COR-L47 (cell line): ENCODE data around the gene SUCO.
"Not testable (repeated sequence)": the region's sequence is repeated elsewhere in the genome, so short reads cannot be mapped to it uniquely, and the experiment has no call there.

Source experiments
- DNase-seq: peaks from one replicate; lab custom pipeline; 2025; lab: John Stamatoyannopoulos, UW

SUCO gene

DNA sequence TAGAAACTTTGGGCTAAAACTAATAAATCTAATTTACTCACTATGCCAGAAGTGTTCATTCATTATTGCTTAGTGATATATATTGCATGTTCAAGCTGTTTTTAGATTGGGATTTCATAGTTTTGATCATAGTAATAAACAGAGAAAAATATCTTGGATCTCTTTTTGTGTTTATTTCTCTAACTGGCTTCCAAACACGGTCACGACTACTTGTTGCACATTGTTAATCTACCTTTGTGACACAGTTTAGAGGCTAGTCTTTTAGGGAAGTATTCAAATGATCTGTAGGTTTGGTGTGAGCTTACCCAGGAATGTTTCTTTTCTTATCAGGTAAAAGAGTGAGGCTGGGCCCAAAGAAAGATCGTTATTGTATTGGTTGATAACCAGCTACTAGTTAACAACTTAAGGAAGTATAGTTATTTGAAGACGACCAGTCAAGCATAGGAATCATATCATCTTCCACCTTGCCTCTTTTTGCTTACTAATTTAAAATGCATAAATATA is 75.2 kb downstream of the SUCO start:
- no peak for DNase-seq

DNA sequence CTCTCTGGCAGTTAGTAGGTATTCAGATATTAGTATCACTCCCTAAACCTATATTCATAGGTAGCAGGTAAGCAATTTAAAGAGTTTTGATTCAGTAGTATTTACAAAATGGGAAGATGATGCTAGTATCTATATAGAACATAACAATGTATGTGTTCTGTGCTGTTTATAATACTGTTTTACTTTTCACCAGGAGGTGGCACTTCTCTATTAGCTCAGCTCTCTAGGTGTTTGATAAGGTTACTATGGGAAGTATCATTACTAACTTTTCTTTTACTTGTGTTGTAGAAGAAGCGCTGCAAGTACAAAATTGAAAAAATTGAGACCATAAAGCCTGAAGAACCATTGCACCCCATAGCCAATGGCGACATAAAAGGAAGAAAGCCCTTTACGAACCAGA is 76.6 kb downstream of the SUCO start:
- no peak for DNase-seq

DNA sequence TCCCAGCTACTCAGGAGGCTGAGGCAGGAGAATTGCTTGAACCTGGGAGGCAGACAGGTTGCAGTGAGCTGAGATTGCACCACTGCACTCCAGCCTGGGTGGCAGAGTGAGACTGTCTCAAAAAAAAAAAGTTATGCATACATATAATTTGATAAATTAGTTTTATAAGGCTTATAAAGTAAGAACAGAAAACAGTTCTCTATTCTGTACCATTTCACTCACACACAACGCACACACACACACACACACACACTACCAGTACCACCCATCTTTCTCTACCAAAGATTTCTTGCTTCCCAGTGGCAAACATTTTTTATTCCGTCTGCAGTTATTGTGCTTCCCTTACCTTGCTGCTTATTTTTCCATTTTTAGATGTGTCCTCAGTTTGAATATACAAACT is 79.5 kb downstream of the SUCO start:
- no peak for DNase-seq

DNA sequence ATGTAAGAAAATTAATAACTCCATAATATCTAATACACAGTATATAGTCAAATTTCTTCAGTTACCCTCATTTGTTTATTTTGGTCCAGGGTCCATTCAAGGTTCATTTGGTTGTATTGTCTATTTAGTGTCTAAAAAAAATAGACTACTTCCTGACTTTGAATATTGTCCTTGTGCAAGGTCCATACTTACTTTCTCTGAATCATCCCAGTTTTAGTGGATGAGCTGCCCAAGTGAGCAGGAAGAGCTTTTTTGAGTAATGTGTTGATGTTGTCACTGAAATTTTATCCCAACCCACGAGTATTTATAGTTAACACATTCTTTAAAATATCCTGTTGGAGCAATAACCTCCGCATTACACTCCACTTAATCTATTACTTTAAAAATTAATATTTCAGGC is 80.3 kb downstream of the SUCO start:
- no peak for DNase-seq

DNA sequence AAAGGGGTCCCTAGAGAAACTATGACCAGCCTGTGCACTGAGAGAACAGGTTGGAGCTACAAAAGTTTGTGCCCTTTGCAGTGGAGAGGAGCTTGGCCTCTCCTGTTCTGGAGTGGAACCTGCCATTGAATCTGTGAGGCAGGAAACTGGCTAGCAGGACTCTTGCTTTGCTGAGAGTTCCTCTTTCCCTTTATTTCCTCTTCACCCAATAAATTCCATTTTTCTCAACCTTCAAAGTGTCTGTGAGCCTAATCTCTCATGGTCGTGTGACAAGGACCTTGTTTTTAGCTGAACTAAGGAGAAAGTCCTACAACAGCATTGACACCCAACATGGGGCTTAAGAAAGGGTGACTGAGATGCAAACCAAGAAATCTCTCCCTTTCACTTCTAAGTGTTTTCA is 83.2 kb downstream of the SUCO start:
- DNase-seq, result no peak

DNA sequence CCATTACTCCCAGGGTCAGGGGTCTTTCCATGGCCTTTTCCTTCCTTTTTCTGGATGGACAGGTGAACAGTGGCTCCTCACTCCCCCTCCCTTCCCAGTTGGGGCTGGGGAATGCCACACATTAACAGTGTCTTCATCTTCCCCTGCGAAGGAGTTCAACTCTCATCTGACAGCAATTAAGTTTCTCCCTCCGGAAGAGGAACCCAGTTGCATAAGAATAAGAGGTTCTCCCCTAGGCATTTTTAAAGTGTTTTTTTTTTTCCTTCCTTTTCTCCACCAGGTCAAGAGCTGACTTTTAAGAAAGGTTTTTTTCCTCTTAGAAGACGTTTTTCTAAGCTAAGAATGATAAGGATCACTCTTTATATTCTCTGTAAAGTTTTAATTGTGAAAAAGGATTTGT is 83.7 kb downstream of the SUCO start:
- DNase-seq, result no peak

DNA sequence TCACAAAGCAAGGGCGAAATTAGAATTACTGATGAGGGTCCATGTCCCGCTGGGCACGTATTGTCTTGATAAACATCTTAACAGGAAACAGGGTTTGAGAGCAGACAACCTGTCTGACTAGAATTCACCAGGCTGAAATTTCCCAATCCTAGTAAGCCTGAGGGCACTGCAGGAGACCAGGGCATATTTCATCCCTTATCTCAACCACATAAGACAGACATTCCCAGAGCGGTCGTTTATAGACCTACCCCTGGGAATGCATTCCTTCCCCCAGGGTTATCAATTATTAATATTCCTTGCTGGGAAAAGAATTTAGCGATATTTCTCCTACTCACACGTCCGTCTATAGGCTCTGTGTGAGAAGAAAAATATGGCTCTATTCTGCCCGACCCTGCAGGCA is 87.7 kb downstream of the SUCO start:
- not testable (repeated sequence) for DNase-seq

DNA sequence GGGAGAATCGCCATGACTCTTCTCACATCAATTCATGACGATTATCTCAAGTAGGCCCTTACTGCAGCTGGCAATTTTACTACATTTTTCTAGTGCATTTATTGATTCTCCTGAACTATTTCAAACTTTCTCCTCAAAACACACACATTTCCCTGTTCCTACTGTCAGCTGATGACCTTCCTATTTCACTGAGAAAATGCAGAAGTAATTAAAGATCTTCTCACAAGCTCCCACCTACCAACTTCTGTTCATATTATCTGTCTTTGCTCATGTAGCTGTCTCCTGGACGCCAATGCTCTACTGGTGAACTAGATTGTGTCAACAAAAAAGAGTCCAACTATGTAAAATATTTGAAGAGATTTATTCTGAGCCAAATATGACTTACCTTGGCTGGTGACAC is 89.6 kb downstream of the SUCO start:
- DNase-seq, result no peak

DNA sequence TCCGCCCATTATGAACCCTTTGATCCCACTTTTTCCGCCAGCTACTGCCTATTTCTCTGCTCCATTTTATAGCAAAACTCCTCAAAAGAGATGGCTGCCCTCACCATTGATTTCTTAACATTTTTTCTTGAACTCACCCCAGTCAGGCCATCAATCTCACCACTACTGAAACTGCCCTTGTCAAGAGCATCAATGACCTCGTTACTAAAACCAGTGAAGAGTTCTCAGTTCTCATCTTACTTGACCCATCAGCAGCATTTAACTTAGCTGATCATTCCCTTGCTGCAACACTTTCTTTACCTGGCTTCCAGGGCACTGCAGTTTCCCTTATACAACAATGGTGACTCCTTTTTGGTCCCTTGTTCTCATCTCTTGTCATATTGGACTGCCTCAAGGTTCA is 90.8 kb downstream of the SUCO start:
- no peak for DNase-seq

DNA sequence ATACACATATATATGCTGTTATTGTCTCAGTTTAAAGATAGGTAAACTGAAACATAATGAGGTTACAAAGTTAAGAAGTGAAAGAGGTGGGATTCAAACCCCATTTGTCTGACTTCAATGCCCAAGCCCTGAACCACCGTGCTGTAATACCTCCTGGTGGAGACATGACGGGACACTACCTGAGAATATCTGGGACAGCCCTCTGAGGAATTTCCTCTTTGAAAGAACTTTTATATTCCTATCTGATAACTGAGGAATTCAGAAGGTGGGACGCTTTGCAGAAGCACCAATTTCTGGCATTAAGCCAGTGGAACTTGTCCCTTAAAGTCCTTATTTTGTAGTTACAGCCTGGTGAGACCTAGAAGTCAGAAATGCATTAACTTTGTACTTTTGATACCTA is 93.9 kb downstream of the SUCO start:
- DNase-seq, result no peak

DNA sequence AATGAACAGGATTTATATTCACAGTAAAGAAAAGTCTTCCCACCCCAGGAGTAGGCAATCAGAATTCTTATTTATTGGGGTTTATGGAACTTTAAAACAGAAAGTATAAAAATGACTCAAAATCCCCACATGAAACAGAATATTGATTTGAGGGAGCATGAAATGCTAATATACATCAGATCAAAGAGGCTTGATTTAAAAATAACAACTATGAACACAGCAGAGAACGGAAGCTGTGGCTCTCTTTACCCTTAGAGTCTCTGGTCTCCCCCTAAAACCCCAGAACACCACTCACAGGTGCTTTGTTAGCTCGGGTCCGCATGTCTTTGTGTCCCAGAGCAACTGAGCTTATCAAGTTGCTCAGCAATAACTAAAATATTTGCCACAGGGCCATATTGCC is 94.8 kb downstream of the SUCO start:
- DNase-seq, result no peak

DNA sequence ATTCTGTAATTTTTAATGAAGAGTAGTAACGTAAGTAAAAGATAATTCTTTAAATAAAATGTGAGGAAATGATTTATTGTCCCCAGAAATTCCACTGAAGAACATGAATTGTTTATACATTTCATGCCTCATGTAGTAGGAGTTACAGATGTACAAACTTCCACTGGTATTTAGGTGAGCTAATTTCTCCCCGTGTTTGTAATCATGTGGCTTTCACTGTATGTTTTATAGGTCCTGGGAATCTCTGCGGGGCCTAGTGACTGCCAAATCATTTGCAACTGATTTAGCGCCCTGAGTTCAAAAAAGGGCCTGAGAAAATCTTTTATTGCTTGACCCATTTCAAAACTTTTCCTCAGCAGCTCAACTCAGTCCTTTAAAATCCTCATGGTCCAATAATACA is 95.5 kb downstream of the SUCO start:
- DNase-seq, result no peak

DNA sequence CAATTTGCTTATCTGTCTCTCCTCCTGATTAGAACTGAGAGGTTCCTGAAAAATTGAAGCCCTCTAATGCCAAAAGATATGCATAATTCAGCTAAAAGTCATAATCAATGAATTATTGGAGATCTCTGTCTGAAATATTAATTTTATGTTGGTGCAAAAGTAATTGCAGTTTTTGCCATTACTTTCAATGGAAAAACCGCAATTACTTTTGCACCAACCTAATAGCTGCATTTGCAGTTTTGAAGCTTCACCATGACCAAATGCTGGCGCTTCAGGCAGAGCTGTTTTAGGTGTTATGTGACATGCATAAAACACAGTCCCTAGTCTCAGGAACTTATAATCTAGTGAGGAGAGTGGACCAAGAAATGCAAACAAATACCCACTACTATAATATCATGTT is 96.2 kb downstream of the SUCO start:
- DNase-seq, result no peak

DNA sequence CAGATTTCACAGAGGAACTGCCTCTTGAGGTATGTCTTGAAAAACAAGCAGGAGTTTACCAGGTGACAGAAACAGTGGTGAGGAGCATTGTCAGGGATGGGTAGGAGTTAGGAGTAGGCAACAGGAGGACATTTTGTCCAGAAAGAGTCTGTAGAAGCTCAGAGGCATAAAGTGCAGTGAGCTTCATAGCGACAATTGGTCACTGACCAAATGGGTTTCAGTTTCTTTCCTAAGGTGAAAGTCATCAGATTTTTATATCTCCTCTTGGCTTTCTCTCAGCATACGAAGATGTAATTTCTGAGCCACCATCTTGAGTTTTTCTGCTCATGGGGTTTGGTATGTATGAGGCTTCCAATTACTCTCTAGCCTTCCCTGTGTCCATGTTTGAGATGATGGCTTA is 96.7 kb downstream of the SUCO start:
- DNase-seq, result no peak

DNA sequence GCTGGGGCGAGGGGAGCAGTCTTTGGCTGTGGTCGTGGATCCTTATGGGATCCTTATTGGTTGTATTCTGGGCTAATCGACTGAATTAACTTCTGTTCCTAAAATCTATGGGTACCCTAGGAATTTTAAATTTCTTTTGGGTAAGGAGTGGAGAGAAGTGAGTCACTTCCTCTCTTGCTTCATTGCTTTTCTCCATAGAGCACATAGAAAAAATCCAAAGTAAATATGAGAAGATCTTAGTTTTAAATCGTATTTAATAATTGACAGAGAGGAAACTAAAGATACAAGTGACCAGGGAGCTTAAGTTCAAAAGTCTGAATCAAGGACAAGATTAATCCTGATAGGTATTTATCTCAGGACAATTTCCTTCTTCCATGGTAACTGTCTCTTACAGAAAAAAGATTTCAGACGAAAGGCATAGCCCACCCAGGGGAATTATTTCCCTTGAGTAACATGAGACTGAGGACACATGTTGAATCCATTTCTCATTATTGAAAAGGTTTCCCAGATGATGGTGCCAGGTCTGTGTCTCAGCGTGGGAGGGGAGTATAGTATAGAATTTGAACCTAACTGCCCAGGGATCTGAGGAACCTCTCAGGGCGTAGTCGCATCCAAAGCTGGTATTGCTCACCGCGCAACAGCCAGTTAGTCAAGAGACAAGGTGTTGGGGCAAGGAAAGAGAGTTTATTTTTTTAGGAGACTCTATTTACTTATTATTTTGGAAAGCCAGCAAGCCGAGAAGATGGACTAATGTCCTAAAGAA is 97.3 kb downstream of the SUCO start:
- DNase-seq, result no peak

DNA sequence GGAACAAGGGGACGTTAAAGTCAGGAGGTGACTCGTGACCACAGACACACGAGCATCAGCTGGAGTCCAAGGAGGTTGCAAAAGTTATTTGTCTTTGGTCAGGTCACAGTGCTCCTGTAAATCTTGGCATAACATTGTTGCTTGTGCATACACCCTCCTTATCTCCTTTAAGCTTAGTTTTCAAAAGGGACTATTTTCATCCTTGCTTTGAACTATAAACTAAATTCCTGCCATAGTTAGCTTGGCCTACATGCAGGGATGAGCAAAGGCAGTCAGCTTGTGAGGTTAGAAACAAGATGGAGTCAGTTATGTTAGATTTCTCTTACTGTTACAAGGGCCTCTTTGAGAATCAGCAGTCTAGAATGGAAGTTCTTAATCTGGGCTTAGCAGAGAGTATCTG is 97.9 kb downstream of the SUCO start:
- no peak for DNase-seq

DNA sequence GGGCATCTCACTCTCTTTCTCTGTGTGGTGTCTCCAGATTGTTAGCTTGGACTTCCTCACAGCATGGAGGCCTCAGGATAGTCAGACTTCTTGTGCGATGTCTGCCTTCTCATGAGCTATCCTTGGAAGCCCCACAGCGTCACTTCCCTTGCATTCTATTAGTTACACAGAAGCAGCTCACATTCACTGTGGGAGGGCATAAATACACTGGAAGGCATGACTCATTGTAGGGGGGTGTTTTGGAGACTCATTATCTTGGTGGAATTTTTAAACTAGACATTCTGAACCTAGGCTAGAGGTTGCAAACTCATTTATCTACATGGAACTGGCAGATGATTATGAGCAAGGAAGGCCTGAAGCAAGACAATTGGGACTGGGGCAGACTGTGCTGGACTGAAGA is 104.6 kb downstream of the SUCO start:
- no peak for DNase-seq

DNA sequence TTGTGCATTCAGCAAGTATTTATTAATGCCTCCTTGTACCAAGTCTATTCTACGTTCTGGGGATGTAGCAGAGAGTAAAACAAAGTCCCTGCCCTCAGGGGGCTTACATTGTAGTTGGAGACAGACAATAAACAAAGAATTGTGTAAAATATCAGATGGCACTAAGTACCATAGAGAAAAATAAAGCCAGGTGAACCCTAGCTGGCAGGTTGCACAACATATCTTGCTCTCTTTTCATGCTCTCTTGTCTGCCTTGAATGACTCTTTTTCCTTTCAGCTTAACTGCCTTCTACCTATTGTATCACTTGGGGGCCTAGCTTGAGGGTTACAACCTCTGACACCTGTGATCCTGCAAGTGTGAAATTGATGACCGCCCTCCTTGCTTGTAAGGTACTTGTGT is 105.3 kb downstream of the SUCO start:
- no peak for DNase-seq

DNA sequence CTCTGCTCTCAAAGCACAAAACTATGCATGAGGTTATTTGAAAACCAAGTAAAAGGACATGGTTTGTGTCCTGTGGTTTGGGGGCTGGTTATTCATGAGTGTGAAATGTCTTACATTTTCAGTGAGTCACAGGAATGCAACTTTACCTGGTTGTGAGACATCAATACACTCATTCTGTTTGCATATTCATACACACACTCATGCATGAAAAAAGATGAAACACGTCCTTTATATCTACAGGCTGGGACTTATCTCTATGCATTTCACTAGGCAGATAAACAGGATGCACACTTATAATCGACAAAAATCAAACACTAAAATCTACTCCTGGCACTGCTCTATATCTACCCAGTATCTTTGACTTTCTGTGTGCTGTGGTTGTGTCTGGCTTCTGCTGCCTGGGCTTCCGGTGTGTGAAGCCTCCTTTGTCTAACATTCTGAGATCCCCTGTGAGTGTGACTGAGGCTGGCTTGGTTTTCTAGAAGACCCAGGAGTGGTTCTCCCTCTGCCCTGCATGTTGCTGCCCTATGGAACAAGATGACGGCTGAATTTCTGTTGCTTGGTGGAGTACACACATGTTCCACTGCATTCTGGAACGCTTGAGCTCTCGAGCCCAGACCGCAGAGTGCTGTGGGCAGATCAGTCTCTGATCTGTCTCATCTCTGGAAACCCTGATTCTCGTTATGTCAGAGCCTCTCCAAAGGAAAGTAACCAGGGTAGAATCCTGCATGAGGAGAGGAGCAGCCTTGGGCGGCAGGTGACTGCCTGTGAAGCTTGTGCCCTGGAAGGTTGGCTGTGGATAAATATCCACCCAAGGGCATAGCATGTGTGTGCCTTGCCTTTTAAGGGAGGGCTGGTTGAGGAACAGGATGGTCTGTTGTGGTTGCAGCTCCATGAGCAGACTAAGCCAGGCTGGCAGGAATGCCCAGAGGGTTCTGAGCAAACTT is 106.2 kb downstream of the SUCO start:
- DNase-seq, result no peak

DNA sequence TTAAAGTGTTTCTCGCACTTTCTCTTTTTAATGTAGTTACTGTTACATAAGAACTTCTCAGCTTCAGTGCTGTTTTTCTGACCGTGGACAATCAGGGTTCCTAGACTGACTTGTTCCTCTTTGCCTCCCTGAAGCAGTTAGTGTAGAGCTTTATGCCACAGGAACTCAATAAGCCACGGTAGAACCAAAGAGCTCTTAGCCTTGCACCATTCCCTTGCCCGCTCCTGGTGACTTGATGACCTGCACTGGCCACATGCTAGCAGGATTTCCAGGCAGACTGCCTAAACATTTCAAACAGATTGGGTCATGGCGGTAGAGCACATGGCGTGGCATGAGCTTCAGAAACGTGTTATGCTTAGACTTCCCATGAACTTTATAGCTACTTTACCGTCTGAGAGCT is 107.2 kb downstream of the SUCO start:
- DNase-seq, result no peak

DNA sequence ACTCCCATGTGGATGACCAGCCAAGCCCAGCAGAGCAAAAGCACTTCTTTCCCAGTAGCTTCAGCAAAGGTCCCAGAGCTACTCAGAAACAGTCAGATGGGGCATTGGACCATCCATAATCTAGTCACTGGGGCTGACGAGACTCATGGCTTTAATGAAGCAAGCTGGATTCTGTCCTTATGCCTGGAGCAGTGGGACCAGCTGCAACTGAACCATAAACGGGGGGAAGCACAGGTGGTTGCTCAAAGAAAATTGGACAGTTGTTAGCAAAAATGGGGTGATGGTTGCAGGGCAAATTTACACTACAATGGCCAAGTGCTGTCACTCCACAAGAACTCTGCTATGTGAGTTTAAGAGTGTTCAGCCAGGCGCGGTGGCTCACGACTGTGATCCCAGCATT is 108.5 kb downstream of the SUCO start:
- no peak for DNase-seq

DNA sequence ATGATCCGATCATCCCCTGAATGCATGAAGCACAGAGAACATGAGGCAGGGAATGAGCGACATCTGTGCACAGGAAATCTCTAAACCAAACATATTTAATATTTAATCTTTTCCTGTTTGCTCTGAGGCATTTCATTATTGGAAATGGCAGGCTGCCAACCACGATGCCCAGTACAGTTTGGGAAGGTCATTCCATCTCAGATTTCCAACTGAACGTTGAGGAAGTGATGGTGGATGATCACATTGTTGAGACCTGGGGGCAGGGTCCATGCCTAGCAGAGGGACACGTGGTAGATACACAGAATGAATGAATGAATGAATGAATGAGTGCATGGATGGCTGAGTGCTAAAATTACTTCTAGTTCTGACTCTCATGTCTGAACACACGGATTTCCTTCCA is 110.0 kb downstream of the SUCO start:
- peak; percentile 19 for DNase-seq

DNA sequence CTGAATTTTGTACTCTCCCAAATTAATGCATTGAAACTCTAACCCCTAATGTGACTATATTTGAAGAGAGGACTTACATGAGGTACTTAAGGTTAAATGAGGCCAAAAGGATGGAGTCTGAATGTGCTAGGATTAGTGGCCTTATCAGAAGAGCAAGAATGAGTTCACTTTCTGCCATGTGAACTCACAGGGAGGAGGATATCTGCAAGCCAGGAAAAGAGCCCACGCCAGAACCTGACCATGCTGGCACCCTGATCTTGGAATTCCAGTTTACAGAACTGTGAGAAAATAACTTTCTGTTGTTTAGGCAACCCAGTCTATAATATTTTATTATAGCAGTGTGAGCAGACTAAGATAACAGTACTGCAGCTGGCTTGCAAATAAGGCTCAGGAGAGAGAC is 113.7 kb downstream of the SUCO start:
- no peak for DNase-seq
